DOHH2 (cell line): ENCODE results near the gene PCNX2.

Source experiments
- EZH2phosphoT487 ChIP-seq: fragments of 200-600 bp; sonication (generic); IDR thresholded peaks from 2 replicates; pipeline ENCODE4 v1.6.1; 2017; ENCODE audit warnings: borderline replicate concordance, mild to moderate bottlenecking, antibody characterized with exemption, low read length, moderate library complexity, mixed read lengths
- TF ChIP-seq, protein P1 (sequence below): fragments of 200-600 bp; sonication (generic); IDR thresholded peaks from one replicate; pipeline ENCODE4 v1.5.1; 2014; ENCODE audit warnings: antibody characterized with exemption, mild to moderate bottlenecking, low read depth, low read length; ENCODE audit not compliant: poor library complexity, severe bottlenecking

DNA sequence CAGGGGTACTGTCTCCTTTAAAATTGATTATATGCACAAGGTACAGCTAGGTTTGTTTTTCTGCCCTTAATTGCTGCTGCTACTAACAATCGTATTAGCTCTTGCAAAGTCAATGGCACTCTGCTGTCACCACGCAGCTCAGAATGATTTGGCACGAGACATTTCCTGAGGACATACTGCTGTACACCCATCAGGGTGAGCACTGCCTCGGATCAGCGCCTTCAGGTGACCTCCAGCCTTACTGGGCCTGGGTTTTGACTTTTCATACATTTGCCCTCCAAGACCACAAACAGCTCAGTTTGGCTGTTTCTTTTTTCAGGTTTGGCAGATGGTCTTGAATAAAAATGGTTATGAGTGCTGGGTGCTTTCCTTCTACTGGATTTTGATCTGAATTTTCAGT is 234.3 kb downstream of the PCNX2 start:
- TF ChIP-seq, protein P1, sequence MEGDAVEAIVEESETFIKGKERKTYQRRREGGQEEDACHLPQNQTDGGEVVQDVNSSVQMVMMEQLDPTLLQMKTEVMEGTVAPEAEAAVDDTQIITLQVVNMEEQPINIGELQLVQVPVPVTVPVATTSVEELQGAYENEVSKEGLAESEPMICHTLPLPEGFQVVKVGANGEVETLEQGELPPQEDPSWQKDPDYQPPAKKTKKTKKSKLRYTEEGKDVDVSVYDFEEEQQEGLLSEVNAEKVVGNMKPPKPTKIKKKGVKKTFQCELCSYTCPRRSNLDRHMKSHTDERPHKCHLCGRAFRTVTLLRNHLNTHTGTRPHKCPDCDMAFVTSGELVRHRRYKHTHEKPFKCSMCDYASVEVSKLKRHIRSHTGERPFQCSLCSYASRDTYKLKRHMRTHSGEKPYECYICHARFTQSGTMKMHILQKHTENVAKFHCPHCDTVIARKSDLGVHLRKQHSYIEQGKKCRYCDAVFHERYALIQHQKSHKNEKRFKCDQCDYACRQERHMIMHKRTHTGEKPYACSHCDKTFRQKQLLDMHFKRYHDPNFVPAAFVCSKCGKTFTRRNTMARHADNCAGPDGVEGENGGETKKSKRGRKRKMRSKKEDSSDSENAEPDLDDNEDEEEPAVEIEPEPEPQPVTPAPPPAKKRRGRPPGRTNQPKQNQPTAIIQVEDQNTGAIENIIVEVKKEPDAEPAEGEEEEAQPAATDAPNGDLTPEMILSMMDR: no peak
- TF ChIP-seq EZH2phosphoT487: no peak
